Chondrocyte (in vitro differentiated cells): Measurements from ENCODE around the gene KIF5B. TPM values are rescaled to one million over a fixed set of nuclear protein-coding genes. Genes with fewer than 3 reads are reported as not detected.
"Not testable (repeated sequence)": the region's sequence is repeated elsewhere in the genome, so short reads cannot be mapped to it uniquely, and the experiment has no call there.

Source experiments
- DNase-seq: peaks from one replicate; pipeline ENCODE4 v3.0.0; 2021; ENCODE audit warnings: mixed read lengths, low spot score
- H3K27ac Mint-ChIP-seq: one replicate; pipeline ENCODE4 v1.8.0; 2021; ENCODE audit warnings: mild to moderate bottlenecking, moderate library complexity, mixed read lengths; ENCODE audit not compliant: unreplicated experiment
- H3K27me3 Mint-ChIP-seq: 2 replicates; pipeline ENCODE4 v1.8.0; 2021; ENCODE audit warnings: low read depth, mixed read lengths
- H3K36me3 Mint-ChIP-seq: 2 replicates; pipeline ENCODE4 v1.8.0; 2021; ENCODE audit warnings: low read depth, mixed read lengths
- H3K4me1 Mint-ChIP-seq: 2 replicates; pipeline ENCODE4 v1.8.0; 2021; ENCODE audit warnings: low read depth, mild to moderate bottlenecking, mixed read lengths
- H3K4me3 Mint-ChIP-seq: one replicate; pipeline ENCODE4 v1.8.0; 2021; ENCODE audit warnings: mild to moderate bottlenecking, moderate library complexity, mixed read lengths; ENCODE audit not compliant: unreplicated experiment
- H3K9me3 Mint-ChIP-seq: 2 replicates; pipeline ENCODE4 v1.8.0; 2021; ENCODE audit warnings: low read depth, mixed read lengths
- total RNA-seq: library from RNA; stranded (reverse); gene quantifications from 3 replicates; pipeline ENCODE4 v1.2.1, GENCODE V29; 2021
- TF ChIP-seq, protein P1 (sequence below): fragments of 200-600 bp; sonication (generic); IDR thresholded peaks from 2 replicates; pipeline ENCODE4 v1.5.0; 2021; ENCODE audit warnings: antibody characterized with exemption, mild to moderate bottlenecking, moderate library complexity

Gene KIF5B
- total RNA-seq, 1 donor from 2014 or later: 147 TPM

DNA sequence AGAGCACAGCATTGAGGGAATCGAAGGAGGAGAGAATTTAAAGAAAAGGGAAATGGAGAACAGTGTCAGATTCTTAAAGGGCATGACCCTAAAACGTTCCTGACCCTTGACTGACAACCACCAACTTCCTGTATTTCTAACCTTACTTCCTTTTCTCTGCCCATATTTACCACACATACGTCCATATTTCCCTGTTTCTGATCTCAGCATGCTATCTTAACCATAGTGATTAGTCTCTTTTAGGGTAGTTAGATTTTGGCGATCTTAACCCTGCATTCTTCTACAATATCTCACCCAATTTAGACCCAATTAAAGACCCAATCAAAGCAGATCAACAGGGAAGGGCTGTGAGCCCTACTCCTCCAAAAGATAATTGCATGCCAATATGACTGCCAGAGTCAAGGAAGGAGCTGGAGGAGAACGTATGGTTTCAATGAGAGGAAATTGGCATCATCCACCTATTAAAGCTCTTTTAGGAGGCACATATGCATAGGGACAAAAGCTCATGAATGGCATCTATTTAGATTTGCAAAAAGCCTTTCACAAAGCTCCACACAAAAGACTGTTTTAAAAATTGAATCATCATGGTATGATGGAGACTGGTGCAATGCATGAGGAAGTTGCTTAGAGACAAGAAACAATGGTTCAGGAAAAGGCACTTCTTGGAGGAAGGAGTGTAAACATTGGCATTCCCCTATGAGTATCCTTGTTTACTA is 78.6 kb downstream of the KIF5B start:
- Mint-ChIP-seq H3K27me3 (no peaks in the 10 kb centered on the region), H3K36me3 (peaks cover 4% of the 10 kb centered on the region), H3K4me1 (no peaks in the 10 kb centered on the region), H3K4me3 (no peak overlapping the region), H3K27ac (no peak overlapping the region), H3K9me3 (peaks cover 4% of the 10 kb centered on the region)
- no peak for DNase-seq
- TF ChIP-seq, protein P1, sequence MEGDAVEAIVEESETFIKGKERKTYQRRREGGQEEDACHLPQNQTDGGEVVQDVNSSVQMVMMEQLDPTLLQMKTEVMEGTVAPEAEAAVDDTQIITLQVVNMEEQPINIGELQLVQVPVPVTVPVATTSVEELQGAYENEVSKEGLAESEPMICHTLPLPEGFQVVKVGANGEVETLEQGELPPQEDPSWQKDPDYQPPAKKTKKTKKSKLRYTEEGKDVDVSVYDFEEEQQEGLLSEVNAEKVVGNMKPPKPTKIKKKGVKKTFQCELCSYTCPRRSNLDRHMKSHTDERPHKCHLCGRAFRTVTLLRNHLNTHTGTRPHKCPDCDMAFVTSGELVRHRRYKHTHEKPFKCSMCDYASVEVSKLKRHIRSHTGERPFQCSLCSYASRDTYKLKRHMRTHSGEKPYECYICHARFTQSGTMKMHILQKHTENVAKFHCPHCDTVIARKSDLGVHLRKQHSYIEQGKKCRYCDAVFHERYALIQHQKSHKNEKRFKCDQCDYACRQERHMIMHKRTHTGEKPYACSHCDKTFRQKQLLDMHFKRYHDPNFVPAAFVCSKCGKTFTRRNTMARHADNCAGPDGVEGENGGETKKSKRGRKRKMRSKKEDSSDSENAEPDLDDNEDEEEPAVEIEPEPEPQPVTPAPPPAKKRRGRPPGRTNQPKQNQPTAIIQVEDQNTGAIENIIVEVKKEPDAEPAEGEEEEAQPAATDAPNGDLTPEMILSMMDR: no peak

DNA sequence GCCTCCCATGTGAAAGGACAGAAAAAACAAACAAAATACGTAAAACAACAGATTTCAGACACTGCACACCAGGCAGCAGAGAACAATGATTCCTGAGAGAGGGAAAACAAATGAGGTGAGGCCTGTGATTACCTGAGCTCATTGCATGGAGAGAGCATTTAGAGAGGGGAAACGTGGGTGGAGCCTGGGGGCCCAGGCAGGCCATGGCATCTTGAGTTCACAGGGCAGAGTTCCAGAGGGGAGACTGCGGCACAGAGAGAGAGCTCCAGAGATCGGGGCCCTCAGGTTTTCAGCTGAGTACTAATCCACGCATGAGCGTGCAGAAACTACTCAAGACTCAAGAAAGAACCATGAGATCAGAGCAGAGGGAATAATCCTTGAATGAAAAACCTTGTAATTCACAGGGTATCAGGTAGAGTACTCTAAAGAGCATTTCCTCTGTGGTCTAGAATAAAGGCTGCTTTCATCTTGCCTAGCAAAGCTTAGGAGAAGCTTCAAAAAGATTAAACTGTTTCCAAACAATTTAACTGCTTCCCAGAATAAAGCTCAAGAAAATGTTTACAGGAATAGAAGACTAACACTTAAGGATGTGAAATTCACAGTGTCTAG is 81.0 kb downstream of the KIF5B start:
- H3K4me1 Mint-ChIP-seq: no peaks in the 10 kb centered on the region
- peaks cover 4% of the 10 kb centered on the region for H3K36me3 Mint-ChIP-seq
- no peaks in the 10 kb centered on the region for H3K9me3 Mint-ChIP-seq
- no peak overlapping the region for H3K27ac Mint-ChIP-seq
- DNase-seq: no peak
- TF ChIP-seq, protein P1: no peak
- H3K4me3 Mint-ChIP-seq: no peak overlapping the region
- no peaks in the 10 kb centered on the region for H3K27me3 Mint-ChIP-seq

DNA sequence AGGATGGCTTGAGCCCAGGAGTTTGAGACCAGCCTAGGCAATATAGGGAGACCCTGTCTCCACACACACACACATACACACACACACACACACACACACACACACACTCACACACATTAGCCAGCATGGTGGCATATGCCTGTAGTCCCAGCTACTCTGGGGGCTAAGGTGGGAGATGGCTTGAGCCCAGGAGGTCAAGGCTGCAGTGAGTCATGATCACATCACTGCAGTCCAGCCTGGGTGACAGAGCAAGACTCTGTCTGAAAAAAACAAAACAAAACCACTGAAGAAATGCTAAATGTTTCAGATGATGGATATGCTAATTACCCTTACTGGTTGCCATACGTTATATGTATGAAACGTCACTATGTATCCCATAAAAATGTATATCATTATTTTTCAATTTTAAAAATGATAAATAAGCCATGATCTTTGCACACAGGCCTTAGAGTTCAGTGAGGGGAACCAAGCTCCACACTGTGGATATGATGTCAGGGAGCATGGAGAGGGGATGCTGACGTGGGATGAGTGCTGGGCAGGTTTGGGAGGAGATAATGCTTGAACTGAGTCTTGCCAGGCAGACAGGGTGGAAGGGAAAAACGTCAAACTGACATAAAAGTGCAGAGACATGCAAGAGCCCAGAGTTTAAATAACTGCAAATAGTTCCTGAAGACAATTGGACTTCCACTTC is 81.6 kb downstream of the KIF5B start:
- Mint-ChIP-seq H3K4me3 (no peak overlapping the region), H3K9me3 (no peaks in the 10 kb centered on the region), H3K27me3 (no peaks in the 10 kb centered on the region), H3K36me3 (peaks cover 4% of the 10 kb centered on the region), H3K4me1 (no peaks in the 10 kb centered on the region), H3K27ac (no peak overlapping the region)
- DNase-seq: no peak
- TF ChIP-seq, protein P1: no peak

DNA sequence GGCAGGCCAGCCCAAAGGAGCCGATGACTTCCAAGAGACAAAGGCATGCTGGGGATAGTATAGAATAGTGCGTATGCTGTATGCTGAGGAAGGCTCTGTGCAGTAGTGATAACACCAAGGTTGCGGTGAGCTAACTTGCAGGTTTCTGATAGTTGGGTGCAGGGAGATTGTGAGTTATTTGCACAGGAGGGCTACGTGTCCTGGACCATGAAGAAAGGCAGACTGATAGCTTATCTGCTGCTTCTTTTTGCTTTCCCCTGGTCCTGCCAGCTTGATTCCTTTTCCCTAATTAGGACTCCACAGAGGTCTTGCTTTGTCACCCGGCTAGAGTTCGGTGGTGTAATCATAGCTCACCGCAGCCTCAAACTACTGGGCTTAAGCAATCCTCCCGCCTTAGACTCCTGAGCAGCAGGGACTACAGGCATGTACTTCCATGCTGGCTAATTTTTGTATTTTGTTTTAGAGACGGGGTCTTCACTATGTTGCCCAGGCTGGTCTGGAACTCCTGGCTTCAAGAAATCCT is 83.6 kb downstream of the KIF5B start:
- Mint-ChIP-seq H3K27ac (no peak overlapping the region), H3K4me3 (no peak overlapping the region), H3K4me1 (no peaks in the 10 kb centered on the region), H3K36me3 (peaks cover 4% of the 10 kb centered on the region), H3K9me3 (no peaks in the 10 kb centered on the region), H3K27me3 (no peaks in the 10 kb centered on the region)
- no peak for DNase-seq
- TF ChIP-seq, protein P1: no peak

DNA sequence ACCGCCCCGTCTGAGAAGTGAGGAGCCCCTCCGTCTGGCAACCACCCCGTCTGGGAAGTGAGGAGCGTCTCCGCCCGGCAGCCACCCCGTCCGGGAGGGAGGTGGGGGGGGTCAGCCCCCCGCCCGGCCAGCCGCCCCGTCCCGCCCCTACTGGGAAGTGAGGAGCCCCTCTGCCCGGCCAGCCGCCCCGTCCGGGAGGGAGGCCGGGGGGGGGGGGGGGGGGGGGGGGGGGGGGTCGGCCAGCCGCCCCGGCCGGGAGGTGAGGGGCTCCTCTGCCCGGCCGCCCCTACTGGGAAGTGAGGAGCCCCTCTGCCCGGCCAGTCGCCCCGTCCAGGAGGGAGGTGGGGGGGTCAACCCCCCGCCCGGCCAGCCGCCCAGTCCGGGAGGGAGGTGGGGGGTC is 86.4 kb downstream of the KIF5B start:
- H3K9me3 Mint-ChIP-seq, H3K4me1 Mint-ChIP-seq, DNase-seq, H3K27me3 Mint-ChIP-seq, H3K4me3 Mint-ChIP-seq, H3K36me3 Mint-ChIP-seq, H3K27ac Mint-ChIP-seq: not testable (repeated sequence)
